BLaER1 (cell line): ENCODE data around the gene MRPL50.

ENCODE experiments used
- H3K27ac ChIP-seq: shearing (Covaris generic); formaldehyde crosslinking; 2 replicates; pipeline ENCODE4 v1.8.1; 2022
- H3K27me3 ChIP-seq: shearing (Covaris generic); formaldehyde crosslinking; 2 replicates; pipeline ENCODE4 v1.8.1; 2022
- H3K36me3 ChIP-seq: shearing (Covaris generic); formaldehyde crosslinking; 2 replicates; pipeline ENCODE4 v1.8.1; 2022
- H3K4me1 ChIP-seq: shearing (Covaris generic); formaldehyde crosslinking; 2 replicates; pipeline ENCODE4 v1.8.1; 2022
- H3K4me2 ChIP-seq: shearing (Covaris generic); formaldehyde crosslinking; 2 replicates; pipeline ENCODE4 v1.8.1; 2022
- H3K4me3 ChIP-seq: shearing (Covaris generic); formaldehyde crosslinking; 2 replicates; pipeline ENCODE4 v1.8.1; 2022
- H3K9ac ChIP-seq: shearing (Covaris generic); formaldehyde crosslinking; 2 replicates; pipeline ENCODE4 v1.8.1; 2022
- H3K9me3 ChIP-seq: shearing (Covaris generic); formaldehyde crosslinking; 2 replicates; pipeline ENCODE4 v1.8.1; 2022
- H4K20me1 ChIP-seq: shearing (Covaris generic); formaldehyde crosslinking; 2 replicates; pipeline ENCODE4 v1.8.1; 2022
- Cebpa-rat ChIP-seq: shearing (Covaris generic); IDR thresholded peaks from 2 replicates; pipeline ENCODE4 v1.8.1; 2022

Gene MRPL50

GRCh38 chr9:101398068-101398929, at the start of gene MRPL50, which contains the start of gene ZNF189:
Gene MRPL50 (minus strand): TSS chr9:101398618. CDS start chr9:101398592, 26 bp downstream.
Gene ZNF189 (plus strand): TSS chr9:101398851. CDS start chr9:101399157, 306 bp downstream.
- TF ChIP-seq Cebpa-rat: no peak
- Histone ChIP-seq H3K4me1 (peaks cover 34% of the 10 kb centered on the region), H3K9me3 (peaks cover 51% of the 10 kb centered on the region), H3K36me3 (peaks cover 66% of the 10 kb centered on the region), H3K27me3 (no peaks in the 10 kb centered on the region), H3K9ac (peak within 1 kb of the TSS; percentile 95), H3K27ac (peak within 1 kb of the TSS; percentile 92), H3K4me2 (peak within 1 kb of the TSS; percentile 87), H3K4me3 (peak within 1 kb of the TSS; percentile 88), H4K20me1 (no peaks in the 10 kb centered on the region)

DNA sequence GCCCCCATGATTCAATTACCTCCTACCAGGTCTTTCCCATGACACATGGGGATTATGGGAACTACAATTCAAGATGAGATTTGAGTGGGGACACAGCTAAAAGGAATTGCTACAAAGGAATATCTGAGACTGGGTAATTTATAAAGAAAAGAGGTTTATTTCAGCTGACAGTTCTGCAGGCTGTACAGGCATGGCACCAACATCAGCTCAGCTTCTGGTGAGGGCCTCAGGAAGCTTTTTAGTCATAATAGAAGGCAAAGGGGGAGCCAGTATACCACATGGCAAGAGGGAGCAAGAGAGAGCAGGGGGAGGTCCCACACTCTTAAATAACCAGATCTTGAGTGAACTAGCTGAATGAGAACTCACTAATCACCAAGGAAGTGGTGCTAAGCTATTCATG, 48.3 kb upstream of the MRPL50 start:
- Histone ChIP-seq H3K4me1 (no peaks in the 10 kb centered on the region), H3K9ac (no peak overlapping the region), H3K4me3 (no peak overlapping the region), H3K27ac (no peak overlapping the region), H3K9me3 (peaks cover 4% of the 10 kb centered on the region), H3K27me3 (no peaks in the 10 kb centered on the region), H3K36me3 (no peaks in the 10 kb centered on the region), H3K4me2 (no peak overlapping the region), H4K20me1 (no peaks in the 10 kb centered on the region)
- TF ChIP-seq Cebpa-rat: no peak

- no peak overlapping the region for H3K4me3 ChIP-seq
- no peak overlapping the region for H3K4me2 ChIP-seq
- H3K36me3 ChIP-seq: no peaks in the 10 kb centered on the region
- H3K9ac ChIP-seq: no peak overlapping the region
- no peak for TF ChIP-seq Cebpa-rat
- no peaks in the 10 kb centered on the region for H3K9me3 ChIP-seq
- H3K27ac ChIP-seq: no peak overlapping the region
- H3K27me3 ChIP-seq: no peaks in the 10 kb centered on the region
- H4K20me1 ChIP-seq: no peaks in the 10 kb centered on the region
- H3K4me1 ChIP-seq: no peaks in the 10 kb centered on the region
Observed at GRCh38 chr9:101445353-101446029, 47.1 kb upstream of the MRPL50 start.

DNA sequence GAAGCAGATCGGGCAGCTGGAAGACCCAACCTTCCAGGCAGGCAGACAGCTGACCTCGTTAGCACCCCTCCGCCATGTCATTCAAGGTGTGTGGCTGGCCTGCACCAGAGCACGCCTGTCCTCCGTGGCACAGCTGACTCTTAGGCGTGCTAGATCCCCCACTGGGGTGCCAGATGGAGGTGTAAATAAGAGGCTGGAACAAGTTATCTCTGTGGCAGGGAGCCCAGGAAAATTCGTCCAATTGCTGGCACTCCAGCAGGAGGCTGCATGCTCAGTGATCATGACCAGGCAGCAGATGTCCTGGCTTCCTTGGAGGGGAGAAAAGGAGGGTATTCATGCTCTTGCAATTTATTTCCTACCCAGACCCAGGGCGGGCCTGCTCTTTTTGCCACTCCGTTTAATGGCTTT, 45.0 kb upstream of the MRPL50 start:
- H3K36me3 ChIP-seq: no peaks in the 10 kb centered on the region
- no peak overlapping the region for H3K4me3 ChIP-seq
- no peak for TF ChIP-seq Cebpa-rat
- H3K27ac ChIP-seq: no peak overlapping the region
- H3K9ac ChIP-seq: no peak overlapping the region
- H3K9me3 ChIP-seq: no peaks in the 10 kb centered on the region
- H3K27me3 ChIP-seq: no peaks in the 10 kb centered on the region
- H3K4me1 ChIP-seq: no peaks in the 10 kb centered on the region
- H4K20me1 ChIP-seq: no peaks in the 10 kb centered on the region
- H3K4me2 ChIP-seq: no peak overlapping the region

- H3K4me2 ChIP-seq: no peak overlapping the region
- no peak overlapping the region for H3K4me3 ChIP-seq
- no peak for TF ChIP-seq Cebpa-rat
- H3K27me3 ChIP-seq: no peaks in the 10 kb centered on the region
- H4K20me1 ChIP-seq: no peaks in the 10 kb centered on the region
- H3K9ac ChIP-seq: no peak overlapping the region
- no peaks in the 10 kb centered on the region for H3K36me3 ChIP-seq
- H3K27ac ChIP-seq: no peak overlapping the region
- H3K9me3 ChIP-seq: no peaks in the 10 kb centered on the region
- H3K4me1 ChIP-seq: no peaks in the 10 kb centered on the region
Observed at GRCh38 chr9:101442736-101443135, 44.3 kb upstream of the MRPL50 start.

GRCh38 chr9:101442318-101442717, 43.9 kb upstream of the MRPL50 start:
- Histone ChIP-seq H3K9ac (no peak overlapping the region), H3K4me2 (no peak overlapping the region), H3K4me3 (no peak overlapping the region), H3K27ac (no peak overlapping the region), H4K20me1 (no peaks in the 10 kb centered on the region), H3K27me3 (no peaks in the 10 kb centered on the region), H3K36me3 (no peaks in the 10 kb centered on the region), H3K4me1 (no peaks in the 10 kb centered on the region), H3K9me3 (no peaks in the 10 kb centered on the region)
- no peak for TF ChIP-seq Cebpa-rat

- Histone ChIP-seq H3K9ac (no peak overlapping the region), H3K27ac (no peak overlapping the region), H3K4me3 (no peak overlapping the region), H4K20me1 (no peaks in the 10 kb centered on the region), H3K36me3 (no peaks in the 10 kb centered on the region), H3K9me3 (no peaks in the 10 kb centered on the region), H3K4me2 (no peak overlapping the region), H3K27me3 (no peaks in the 10 kb centered on the region), H3K4me1 (no peaks in the 10 kb centered on the region)
- no peak for TF ChIP-seq Cebpa-rat
Observed at GRCh38 chr9:101440714-101441230, 42.4 kb upstream of the MRPL50 start.

- H3K9me3 ChIP-seq: no peaks in the 10 kb centered on the region
- no peak overlapping the region for H3K27ac ChIP-seq
- no peak overlapping the region for H3K9ac ChIP-seq
- no peaks in the 10 kb centered on the region for H3K27me3 ChIP-seq
- H3K4me3 ChIP-seq: no peak overlapping the region
- H3K36me3 ChIP-seq: no peaks in the 10 kb centered on the region
- H3K4me1 ChIP-seq: no peaks in the 10 kb centered on the region
- H3K4me2 ChIP-seq: no peak overlapping the region
- TF ChIP-seq Cebpa-rat: no peak
- H4K20me1 ChIP-seq: no peaks in the 10 kb centered on the region
Observed at GRCh38 chr9:101438523-101438922, 40.1 kb upstream of the MRPL50 start.

GRCh38 chr9:101437806-101438232, 39.4 kb upstream of the MRPL50 start:
- Histone ChIP-seq H3K27ac (no peak overlapping the region), H3K4me2 (no peak overlapping the region)

GRCh38 chr9:101435601-101436079, 37.2 kb upstream of the MRPL50 start, which contains the start of gene ALDOB:
Gene ALDOB (minus strand): TSS chr9:101435774. CDS start chr9:101430887, 4,887 bp downstream.
- H3K9me3 ChIP-seq: no peaks in the 10 kb centered on the region
- H3K27ac ChIP-seq: no peak within 1 kb of the TSS
- TF ChIP-seq Cebpa-rat: no peak
- H3K27me3 ChIP-seq: no peaks in the 10 kb centered on the region
- H3K4me1 ChIP-seq: no peaks in the 10 kb centered on the region
- no peak within 1 kb of the TSS for H3K4me3 ChIP-seq
- H3K9ac ChIP-seq: no peak within 1 kb of the TSS
- no peak within 1 kb of the TSS for H3K4me2 ChIP-seq
- no peaks in the 10 kb centered on the region for H3K36me3 ChIP-seq
- no peaks in the 10 kb centered on the region for H4K20me1 ChIP-seq

More at GRCh38 chr9:101437806-101438232, 39.4 kb upstream of the MRPL50 start:
- Histone ChIP-seq H3K9me3 (no peaks in the 10 kb centered on the region), H3K4me3 (no peak overlapping the region), H4K20me1 (no peaks in the 10 kb centered on the region), H3K36me3 (no peaks in the 10 kb centered on the region), H3K27me3 (no peaks in the 10 kb centered on the region), H3K9ac (no peak overlapping the region), H3K4me1 (no peaks in the 10 kb centered on the region)
- TF ChIP-seq Cebpa-rat: no peak
